CD4-positive, alpha-beta T cell treated with Interleukin-15 for 1 hour (primary cell): ENCODE results near the gene ATPAF1.
A peak's percentile ranks its signal among the peaks of the same experiment; 100 is the strongest.
"Not testable (repeated sequence)": the region's sequence is repeated elsewhere in the genome, so short reads cannot be mapped to it uniquely, and the experiment has no call there.

Experiments
- DNase-seq: peaks from one replicate; pipeline ENCODE4 v3.0.0-alpha.2; 2020

Gene ATPAF1

GRCh38 chr1:46667782-46668760 lies at the start of gene ATPAF1:
Gene ATPAF1 (minus strand): TSS chr1:46668364. CDS start chr1:46668322, 42 bp downstream.
- peak; percentile 66 for DNase-seq

- DNase-seq = no peak
Observed at GRCh38 chr1:46717654-46718053, 49.5 kb upstream of the ATPAF1 start.

- DNase-seq = no peak
Observed at GRCh38 chr1:46714976-46715375, 46.8 kb upstream of the ATPAF1 start.

- no peak for DNase-seq
Observed at GRCh38 chr1:46708121-46708520, 40.0 kb upstream of the ATPAF1 start.

- no peak for DNase-seq
Observed at GRCh38 chr1:46705408-46705807, 37.2 kb upstream of the ATPAF1 start.

GRCh38 chr1:46703927-46704641 lies 35.9 kb upstream of the ATPAF1 start:
- DNase-seq = no peak

GRCh38 chr1:46699666-46700065 lies 31.5 kb upstream of the ATPAF1 start:
- peak; percentile 21 for DNase-seq

GRCh38 chr1:46697053-46697452 lies 28.9 kb upstream of the ATPAF1 start:
- DNase-seq = no peak

GRCh38 chr1:46694676-46695075 lies 26.5 kb upstream of the ATPAF1 start:
- not testable (repeated sequence) for DNase-seq

- no peak for DNase-seq
Observed at GRCh38 chr1:46692811-46693770, 24.9 kb upstream of the ATPAF1 start.

- DNase-seq = no peak
Observed at GRCh38 chr1:46691997-46692790, 24.0 kb upstream of the ATPAF1 start.

- DNase-seq = no peak
Observed at GRCh38 chr1:46690931-46691421, 22.8 kb upstream of the ATPAF1 start.

- no peak for DNase-seq
Observed at GRCh38 chr1:46689897-46690296, 21.7 kb upstream of the ATPAF1 start.

GRCh38 chr1:46689356-46689755 lies 21.2 kb upstream of the ATPAF1 start:
- DNase-seq = no peak

GRCh38 chr1:46687921-46688509 lies 19.9 kb upstream of the ATPAF1 start:
- DNase-seq = no peak

- DNase-seq = no peak
Observed at GRCh38 chr1:46687093-46687659, 19.0 kb upstream of the ATPAF1 start.

- no peak for DNase-seq
Observed at GRCh38 chr1:46686255-46686654, 18.1 kb upstream of the ATPAF1 start.

- DNase-seq = no peak
Observed at GRCh38 chr1:46684670-46685069, 16.5 kb upstream of the ATPAF1 start.

GRCh38 chr1:46682064-46682463 lies 13.9 kb upstream of the ATPAF1 start:
- DNase-seq = no peak

- no peak for DNase-seq
Observed at GRCh38 chr1:46681333-46682034, 13.3 kb upstream of the ATPAF1 start.
